GM21447 (cell line): Measurements from ENCODE around the gene BCAT1.
A peak's percentile ranks its signal among the peaks of the same experiment; 100 is the strongest.
"Not testable (repeated sequence)": the region's sequence is repeated elsewhere in the genome, so short reads cannot be mapped to it uniquely, and the experiment has no call there.

Source experiments
- ATAC-seq: cut with Tn5 transposase; IDR thresholded peaks from one replicate; pipeline ENCODE4 v1.9.1; 2021; ENCODE audit not compliant: unreplicated experiment

BCAT1 gene

DNA sequence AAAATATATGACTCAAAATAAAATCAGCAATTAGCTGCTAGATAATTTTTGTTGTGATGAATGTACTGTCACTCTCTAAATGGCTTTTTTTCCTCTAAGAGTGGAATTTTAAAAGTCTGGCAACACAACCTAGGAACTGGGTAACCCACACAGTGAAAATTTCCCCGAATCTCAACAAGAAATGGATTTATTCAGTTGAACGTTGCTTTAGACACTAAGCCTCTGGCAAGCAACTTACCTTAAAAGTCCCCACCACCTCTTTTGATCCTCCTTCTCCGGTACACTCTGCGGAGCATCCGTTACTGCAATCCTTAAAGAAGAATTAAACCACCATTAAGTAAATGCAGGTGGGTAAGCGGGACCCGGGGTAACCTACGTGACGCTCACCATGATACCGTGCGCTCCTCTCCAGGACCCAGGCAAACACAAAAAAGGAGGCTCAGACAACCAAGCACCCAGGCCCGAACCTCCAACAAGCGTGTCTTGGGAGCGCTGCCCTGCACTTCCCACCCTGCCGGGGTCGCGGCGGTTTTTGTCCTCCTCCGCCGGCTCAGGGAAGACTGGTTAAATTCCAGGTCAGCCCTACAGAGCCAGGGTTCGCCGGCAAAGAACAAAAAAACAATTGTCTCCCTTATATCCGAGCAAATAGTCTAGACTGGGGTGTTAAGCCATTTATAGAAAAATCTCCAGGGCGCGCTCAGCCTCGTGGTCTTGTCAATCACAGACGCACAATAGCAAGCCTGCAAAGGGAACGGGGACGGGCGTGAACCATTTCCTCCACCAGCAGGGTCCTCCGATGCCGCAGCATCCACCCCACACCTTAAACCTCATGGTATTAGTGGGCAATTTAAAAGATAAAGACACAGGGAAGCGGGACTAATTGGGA lies 47.1 kb downstream of the BCAT1 start:
- ATAC-seq, result no peak

DNA sequence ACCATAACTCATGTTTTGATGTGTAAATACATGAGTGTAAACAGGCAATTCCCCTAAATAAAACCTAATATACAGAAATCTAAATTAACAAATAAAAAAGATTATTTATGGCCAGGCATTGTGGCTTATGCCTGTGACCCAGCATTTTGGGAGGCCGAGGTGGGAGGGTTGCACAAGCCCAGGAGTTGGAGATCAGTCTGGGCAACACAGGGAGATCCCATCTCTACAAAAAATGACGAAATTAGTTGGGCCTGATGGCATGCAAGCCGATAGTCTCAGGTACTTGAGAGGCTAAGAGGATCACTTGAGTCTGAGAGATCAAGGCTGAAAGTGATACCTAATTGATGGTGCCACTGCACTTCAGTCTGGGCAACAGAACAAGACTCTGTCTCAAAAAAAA lies 48.7 kb downstream of the BCAT1 start:
- no peak for ATAC-seq

DNA sequence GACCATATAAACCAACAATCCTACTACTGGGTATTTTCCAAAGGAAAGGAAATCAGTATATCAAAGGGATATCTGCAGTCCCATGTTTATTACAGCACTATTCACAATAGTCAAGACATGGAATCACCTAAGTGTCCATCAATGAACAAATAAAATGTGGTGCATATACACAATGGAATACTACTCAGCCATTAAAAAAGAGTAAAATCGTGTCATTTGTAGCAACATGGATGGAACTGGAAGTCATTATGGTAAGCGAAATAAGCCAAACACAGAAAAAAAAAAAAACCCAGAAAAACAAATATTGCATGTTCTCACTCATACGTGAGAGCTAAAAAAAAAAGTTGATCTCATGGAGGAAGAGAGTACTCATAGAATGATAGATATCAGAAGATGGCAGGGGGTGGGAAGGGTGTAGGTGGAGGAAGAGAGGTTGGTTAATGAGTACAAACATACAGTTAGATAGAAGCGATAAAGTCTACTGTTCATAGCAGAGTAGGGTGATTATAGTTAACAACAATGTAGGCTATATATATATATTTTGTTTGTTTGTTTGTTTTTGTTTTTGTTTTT lies 49.3 kb downstream of the BCAT1 start:
- no peak for ATAC-seq

DNA sequence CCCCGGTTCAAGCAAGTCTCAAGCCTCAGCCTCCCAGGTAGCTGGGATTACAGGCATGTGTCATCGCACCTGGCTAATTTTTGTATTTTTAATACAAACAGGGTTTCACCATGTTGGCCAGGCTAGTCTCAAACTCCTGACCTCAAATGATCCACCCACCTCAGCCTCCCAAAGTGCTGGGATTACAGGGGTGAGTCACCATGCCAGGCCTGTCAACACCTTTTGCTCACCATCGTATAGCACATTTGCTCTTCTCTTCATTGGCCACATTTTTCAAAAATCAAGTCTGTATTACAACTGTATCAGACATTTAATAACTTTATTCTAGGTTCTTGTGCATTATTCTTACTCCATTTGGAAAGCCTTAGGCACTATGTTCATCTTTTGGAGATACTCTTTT lies 50.3 kb downstream of the BCAT1 start:
- no peak for ATAC-seq

DNA sequence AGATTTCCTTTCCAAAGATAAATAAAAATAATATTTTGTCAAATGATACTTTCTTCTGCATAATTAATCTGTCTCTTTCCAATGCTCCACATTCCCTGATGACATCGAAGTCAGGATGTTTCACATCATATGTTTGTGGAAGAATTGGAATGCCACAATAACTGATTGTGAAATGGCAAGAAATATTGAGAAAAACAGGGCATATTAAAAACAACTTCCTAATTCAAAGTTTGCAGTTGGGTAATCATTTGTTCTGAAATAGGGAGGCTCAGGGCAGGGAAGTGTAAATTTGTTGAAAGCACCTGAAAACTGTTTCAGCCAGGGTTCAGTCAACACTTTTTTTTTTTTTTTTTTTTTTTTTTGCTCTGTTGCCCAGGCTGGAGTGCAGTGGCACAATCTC lies 50.7 kb downstream of the BCAT1 start:
- ATAC-seq, result no peak

DNA sequence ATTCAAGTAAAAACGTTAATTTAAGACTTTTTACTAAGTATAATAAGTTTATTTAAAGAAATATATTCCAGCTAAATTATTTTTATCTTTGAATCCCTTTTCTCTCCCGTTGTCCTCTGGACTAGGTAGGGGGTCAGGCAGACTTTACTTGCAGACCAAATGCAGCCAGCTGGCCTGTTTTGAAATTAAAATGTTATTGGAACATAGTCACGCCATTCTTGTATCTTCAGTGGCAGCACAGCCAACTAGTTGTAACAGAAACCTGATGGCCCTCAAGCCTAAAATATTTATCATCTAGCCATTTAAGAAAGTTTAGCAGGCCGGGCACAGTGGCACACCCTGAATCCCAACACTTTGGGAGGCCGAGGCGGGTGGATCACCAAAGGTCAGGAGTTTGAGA lies 52.7 kb downstream of the BCAT1 start:
- ATAC-seq, result no peak

DNA sequence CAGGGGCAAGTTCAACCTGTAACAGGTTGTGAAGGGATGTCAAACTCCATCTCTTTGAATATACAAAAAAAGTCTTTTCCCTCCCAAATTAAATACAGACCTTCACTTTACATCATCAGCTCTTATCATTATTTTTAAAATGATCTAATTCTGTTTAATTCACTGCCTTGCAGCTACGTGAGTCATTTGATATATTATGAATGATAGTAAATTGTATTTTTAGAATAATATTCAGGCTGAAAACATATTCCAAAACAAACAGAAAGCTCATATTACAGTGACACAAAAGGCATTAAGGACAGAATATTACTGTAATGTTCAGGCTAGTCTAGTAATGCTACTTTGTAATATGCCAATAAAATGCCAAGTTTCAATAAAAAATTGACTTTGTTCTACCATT lies 53.3 kb downstream of the BCAT1 start:
- ATAC-seq, result no peak

DNA sequence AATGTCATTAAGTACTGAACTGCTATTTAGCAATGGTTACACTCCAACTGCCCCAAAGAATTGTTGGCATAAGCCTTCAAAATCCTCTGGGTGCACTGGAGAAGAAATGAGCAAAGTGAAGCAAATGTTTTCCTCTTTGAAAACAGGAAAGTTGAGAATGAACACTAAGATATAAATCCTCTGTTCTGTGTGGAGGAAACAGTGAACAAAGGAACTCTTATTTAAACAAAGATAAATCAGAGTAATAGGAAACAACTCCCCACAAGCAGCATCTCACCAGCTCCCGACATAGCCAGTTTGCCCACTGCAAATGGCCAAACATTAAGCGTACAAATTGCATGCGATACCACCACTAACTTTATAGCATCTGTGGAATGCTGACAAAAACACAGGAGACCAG lies 54.0 kb downstream of the BCAT1 start:
- no peak for ATAC-seq

DNA sequence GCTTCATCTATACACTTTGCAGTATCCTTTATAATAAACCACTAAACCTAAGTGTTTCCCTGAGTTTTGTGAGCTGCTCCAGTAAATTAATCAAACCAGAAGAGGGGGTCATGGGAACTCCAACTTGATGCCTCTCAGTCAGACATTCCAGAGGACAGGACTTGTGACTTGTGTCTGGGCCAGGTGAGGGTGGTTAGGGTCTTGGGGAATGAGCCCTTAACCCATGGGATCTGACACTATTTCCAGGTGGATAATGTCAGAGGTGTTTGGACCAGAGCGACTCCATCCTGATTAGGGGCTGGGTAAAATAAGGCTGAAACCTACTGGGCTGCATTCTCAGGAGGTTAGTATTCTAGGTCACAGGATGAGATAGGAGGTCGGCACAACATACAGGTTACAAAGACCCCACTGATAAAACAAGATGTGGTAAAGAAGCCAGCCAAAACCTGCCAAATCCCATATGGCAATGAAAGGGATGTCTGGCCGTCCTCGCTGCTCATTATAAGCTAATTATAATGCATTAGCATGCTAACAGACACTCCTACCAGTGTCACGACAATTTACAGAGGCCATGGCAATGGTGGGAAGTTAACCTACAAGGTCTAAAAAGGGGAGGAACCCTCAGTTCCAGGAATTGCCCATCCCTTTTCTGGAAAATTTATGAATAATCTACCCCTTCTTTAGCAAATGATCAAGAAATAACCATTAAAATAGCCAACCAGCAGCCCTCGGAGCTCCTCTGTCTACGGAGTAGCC lies 58.7 kb downstream of the BCAT1 start:
- no peak for ATAC-seq

DNA sequence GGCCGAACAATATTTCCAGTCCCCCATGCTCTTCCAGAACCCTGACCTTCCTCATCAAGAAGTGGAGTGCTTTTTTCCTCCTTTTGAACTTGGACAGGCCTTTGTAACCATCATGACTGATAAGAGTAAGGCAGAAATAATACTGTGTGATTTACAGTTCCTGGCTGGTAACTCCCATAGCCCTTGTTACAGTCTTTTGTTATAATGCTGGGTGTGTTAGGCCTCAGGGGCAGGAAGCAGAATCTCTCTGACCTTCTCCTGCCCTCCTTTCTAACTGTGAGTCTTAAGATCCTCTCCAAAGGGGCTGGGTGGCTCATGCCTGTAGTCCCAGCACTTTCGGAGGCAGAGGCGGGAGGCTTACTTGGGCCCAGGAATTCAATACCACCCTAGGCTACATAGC lies 59.5 kb downstream of the BCAT1 start:
- no peak for ATAC-seq

DNA sequence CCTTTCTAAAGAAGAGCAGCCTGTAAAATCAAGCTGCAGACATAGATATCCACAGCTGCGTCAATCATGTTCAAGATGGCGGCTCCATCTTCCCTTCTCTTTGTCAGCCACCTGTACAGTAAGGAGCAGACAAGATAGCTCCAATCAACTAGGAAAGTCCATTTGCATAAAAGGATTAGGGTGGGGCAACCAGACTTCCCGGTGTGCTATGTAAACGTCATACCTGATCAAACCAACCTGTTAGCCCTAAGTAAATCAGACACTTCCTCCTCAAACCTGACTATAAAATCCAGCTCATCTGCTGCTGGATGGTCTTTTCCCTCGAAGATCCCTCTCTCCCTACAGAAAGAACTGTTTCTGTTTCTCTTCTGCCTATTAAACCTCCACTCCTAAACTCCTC lies 60.1 kb downstream of the BCAT1 start:
- no peak for ATAC-seq

DNA sequence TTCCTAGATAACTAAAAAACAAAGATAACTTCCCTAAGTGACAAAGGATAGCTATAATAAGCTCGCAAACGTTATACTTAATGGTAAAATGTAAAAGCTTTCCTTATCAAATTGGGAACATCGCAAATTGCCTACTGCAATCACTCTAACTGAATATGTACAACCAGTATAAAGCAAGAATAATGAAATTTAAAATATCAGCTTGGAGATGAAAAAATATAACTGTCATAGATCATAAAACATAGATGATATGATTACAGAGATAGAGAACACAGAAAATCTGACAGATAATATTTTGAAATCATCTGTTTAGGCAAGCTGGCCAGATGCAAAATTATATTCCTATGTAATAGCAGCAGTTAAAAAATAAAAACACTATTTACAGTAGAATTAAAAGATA lies 64.0 kb downstream of the BCAT1 start:
- no peak for ATAC-seq

DNA sequence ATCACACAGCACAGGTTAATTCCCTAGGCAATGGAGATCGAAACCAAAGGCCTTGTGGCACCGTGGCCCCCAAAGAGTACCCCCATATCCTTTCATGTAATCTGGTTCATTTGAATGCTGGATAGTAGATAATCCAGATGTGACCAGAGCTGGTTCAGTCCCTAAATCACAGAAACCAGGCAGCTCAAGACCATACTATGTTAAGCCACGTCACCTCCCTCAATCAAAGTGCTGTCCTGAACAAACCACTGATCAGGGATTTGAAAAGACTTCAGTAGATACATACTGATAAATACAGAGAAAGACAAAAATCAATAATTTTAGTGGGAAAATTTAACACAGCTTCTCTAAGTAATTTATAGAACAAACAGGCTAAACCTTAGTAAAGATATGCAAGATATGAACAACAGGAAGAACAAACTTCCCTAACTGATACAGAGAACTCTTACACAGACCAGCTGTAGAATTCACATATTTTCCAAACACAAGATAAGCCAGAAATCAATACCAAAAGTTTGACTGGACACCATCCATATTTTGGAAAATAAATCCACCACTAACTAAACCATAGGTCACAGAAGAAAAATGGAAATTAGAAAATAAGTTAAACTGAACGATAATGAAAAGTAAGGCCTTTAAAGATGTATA lies 67.1 kb downstream of the BCAT1 start:
- ATAC-seq, result no peak

DNA sequence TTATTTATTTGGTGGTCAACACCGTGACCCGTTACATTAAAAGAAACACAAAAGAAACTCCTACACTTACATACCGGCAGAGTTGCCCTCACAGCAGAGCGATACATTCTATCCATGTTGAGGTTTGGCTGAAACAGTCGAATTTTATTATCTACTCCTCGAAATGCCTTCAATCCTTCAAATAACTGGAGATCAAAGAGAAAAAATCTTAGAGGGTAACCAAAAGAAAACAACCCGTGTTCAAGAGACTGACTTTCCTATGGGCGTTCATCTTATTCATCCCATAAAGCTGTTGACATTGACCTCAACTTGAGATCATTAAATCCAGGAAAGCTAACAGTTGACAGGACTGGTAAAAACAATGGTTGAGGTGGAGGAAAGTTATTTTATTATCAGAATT lies 67.7 kb downstream of the BCAT1 start:
- no peak for ATAC-seq

DNA sequence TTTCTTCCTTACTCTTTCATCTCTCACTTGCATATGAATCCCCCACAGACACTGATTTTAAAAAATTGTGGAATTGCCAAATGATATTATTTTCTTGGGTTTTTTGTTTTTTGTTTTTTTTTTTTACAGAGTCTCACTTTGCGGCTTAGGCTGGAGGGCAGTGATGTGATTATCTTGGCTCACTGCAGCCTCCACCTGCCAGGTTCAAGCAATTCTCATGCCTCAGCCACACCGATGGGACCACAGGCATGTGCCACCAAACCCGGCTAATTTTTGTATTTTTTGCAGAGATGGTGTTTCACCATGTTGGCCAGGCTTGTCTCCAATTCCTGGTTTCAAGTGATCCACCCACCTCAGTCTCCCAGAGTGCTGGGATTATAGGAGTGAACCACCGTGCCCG lies 68.2 kb downstream of the BCAT1 start:
- ATAC-seq, result no peak

DNA sequence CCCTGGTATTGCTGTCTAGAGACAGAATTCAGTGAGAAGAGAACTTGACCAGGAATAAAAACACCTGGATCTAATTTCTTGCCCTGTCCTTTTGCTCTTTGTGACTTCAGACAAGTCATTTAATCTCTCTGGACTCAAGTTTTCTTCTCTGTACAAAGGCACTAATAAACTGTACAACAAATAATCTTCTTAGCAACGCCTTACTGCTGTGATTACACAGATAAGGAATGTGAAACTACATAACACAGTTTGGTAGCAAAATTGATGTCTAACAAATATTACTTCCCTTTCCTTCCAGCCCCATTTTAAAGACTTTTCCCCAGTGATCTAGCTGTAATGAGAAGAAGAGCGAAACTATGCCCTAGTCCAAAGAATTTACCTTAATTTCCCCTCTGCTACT lies 69.3 kb downstream of the BCAT1 start:
- ATAC-seq, result no peak

DNA sequence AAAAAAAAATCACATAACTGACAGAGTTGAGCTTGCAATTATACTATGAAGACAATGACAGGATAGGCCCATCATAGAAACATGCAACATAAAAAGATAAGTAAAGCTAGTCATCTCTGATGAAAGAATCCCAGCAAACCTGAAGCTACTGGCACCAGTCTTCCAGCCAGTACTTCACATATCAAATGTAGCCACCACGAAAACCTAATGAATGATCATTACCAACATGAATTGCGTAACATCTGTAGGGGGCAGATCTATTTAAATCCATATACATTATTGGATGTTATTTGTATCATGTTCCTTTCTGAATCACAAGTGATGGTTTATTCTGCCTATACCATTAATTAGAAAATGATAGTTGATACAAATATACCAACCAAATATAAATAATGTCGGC lies 73.9 kb downstream of the BCAT1 start:
- no peak for ATAC-seq

DNA sequence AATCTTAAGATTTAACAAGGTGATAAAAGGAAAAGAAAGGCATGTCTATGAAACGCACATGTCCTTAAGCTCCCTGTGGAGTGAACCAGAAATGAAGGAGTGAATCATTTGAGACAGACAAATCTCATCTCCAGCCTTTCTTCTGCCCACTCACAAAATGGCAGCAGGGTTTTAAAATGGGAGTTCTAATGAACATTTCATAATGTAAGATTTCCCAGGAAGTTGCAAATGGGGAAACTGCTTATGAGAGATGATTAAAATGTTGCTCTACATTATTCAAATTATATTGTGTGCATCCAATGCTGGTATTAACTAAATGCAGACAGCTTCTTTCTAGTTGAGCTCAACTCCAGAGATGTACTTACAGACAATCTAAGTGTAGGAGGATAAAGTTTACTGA lies 76.7 kb downstream of the BCAT1 start:
- no peak for ATAC-seq

DNA sequence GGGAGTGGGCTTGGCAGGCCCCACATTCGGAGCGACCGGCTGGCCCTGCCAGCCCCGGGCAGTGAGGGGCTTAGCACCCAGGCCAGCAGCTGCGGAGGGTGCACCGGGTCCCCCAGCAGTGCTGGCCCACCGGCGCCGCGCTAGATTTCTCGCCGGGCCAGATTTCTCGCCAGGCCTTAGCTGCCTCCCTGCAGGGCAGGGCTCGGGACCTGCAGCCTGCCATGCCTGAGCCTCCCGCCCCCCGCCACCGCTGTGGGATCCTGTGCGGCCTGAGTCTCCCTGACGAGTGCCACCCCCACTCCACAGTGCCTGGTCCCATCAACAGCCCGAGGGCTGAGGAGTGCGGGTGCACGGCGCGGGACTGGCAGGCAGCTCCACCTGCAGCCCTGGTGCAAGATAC lies 82.8 kb downstream of the BCAT1 start:
- not testable (repeated sequence) for ATAC-seq

DNA sequence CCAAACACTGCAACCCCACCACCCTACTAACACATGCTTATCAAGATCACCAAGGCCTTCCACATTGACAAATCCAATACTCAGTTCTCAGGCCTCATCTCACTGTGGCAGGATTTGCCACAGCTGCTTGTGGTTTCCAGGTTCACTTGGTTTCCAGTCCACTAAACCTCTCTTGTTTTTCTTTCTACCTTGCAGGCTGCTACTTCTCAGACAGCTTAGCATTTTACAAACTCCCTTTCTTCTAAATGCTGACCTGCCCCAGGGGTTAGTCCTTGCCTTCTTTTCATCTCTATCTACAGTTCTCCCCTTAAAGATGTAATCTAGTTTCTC lies 84.1 kb downstream of the BCAT1 start:
- ATAC-seq, result no peak

DNA sequence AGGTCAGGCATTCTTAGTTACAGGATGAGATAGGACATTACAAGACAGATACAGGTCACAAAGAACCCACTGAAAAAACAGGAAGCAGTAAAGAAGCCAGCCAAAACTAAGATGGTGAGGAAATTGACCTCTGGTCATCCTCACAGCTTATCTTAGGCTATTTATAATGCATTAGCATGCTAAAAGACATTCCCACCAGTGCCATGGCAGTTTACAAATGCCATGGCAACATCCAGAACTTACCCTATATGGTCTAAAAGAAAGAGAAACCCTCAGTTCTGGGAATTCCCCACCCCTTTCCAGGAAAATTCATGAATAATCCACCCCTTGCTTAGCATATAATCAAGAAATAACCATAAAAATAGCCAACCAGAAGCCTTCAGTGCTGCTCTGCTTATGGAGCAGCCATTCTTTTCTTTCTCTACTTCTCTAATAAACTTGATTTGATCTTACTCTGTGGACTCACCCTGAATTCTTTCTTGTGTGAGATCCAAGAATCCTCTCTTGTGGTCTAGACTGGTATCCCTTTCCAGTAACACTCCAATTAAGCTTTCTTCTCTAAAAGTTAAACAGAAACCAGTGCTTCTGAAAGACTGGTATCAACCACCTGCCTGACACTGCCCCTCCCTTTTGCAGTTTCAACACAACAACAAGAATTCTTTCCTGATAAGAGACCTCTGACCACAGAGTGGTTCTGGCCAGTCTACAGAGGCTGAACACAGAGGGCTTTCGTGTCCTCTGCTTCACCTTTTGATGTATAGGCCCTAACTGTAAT lies 86.9 kb downstream of the BCAT1 start:
- peak; percentile 64 for ATAC-seq
